ENCODE results near the gene IL12RB2.

Gene IL12RB2

DNA sequence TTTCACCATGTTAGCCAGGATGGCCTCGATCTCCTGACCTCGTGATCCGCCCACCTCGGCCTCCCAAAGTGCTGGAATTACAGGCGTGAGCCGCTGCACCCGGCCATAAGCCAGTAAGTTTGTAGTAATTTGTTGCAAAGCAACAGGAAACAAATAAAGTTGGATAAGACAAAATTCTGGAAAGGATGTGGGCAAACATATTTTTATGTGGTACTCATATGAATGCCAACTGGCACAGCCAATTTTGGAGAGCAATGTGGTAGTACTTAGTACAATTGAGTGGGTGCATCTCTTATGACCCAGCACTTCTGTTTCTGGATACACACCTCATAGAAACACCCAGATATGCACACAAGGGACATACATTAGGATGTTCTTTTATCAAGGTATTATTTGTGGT, 8.4 kb upstream of the IL12RB2 start:
- Histone ChIP-seq H3K79me2 (ENCODE audit: insufficient read depth, low read length) (no peaks in the 10 kb centered on the region), H3K27ac (ENCODE audit: low read depth, low read length, poor library complexity, severe bottlenecking) (no peak overlapping the region), H3K4me1 (ENCODE audit: insufficient read depth, low read length, severe bottlenecking) (no peaks in the 10 kb centered on the region)

DNA sequence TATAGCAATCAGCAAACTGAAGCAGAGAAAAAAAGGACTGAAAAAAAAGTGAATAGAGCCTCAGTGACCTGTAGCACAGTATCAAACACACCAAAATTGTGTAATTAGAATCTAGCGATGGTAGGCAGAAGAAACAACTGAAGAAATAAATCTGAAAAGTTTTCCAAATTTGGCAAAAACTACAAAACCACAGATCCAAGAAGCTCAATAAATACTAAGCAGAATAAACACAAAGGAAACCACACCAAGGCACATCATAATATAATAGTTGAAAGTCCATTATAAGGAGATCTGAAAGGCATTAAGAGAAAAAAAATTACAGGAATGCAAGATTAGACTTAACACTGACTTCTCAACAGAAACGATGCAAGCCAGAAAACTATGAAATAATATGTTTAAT, 7.1 kb upstream of the IL12RB2 start:
- H4K20me1 ChIP-seq (ENCODE audit: insufficient read depth, low read length): no peaks in the 10 kb centered on the region
- TF ChIP-seq EZH2 (IDR thresholded peaks at IDR 0.05; ENCODE audit: borderline replicate concordance, low read length) (no peak), CTCF (IDR thresholded peaks at IDR 0.05; ENCODE audit: low read length) (no peak)
- no peak overlapping the region for H3K27ac ChIP-seq (ENCODE audit: low read depth, low read length, poor library complexity, severe bottlenecking)
- no peaks in the 10 kb centered on the region for H3K9me3 ChIP-seq (ENCODE audit: low read length)
- H3K36me3 ChIP-seq (ENCODE audit: insufficient read depth, low read length): no peaks in the 10 kb centered on the region
- H3K4me1 ChIP-seq (ENCODE audit: insufficient read depth, low read length, severe bottlenecking): no peaks in the 10 kb centered on the region
- H3K4me3 ChIP-seq (ENCODE audit: low read depth, low read length, poor library complexity, severe bottlenecking): no peak overlapping the region
- no peaks in the 10 kb centered on the region for H3F3A ChIP-seq (ENCODE audit: insufficient read depth, low read length)
- no peak overlapping the region for H2AFZ ChIP-seq (ENCODE audit: low read length)
- H3K27me3 ChIP-seq (ENCODE audit: insufficient read depth, low read length): no peaks in the 10 kb centered on the region
- H3K4me2 ChIP-seq (ENCODE audit: low read length): no peak overlapping the region
- no peaks in the 10 kb centered on the region for H3K9me2 ChIP-seq (ENCODE audit: low read depth, low read length)
- H3K9ac ChIP-seq (ENCODE audit: low read length): no peak overlapping the region
- H3K79me2 ChIP-seq (ENCODE audit: insufficient read depth, low read length): no peaks in the 10 kb centered on the region

More for the DNA sequence above, 8.4 kb upstream of the IL12RB2 start:
- Histone ChIP-seq H3K4me3 (ENCODE audit: low read depth, low read length, poor library complexity, severe bottlenecking) (no peak overlapping the region), H3K9ac (ENCODE audit: low read length) (no peak overlapping the region), H2AFZ (ENCODE audit: low read length) (no peak overlapping the region), H3F3A (ENCODE audit: insufficient read depth, low read length) (no peaks in the 10 kb centered on the region), H3K27me3 (ENCODE audit: insufficient read depth, low read length) (no peaks in the 10 kb centered on the region), H4K20me1 (ENCODE audit: insufficient read depth, low read length) (no peaks in the 10 kb centered on the region), H3K4me2 (ENCODE audit: low read length) (no peak overlapping the region), H3K36me3 (ENCODE audit: insufficient read depth, low read length) (no peaks in the 10 kb centered on the region), H3K9me2 (ENCODE audit: low read depth, low read length) (no peaks in the 10 kb centered on the region), H3K9me3 (ENCODE audit: low read length) (no peaks in the 10 kb centered on the region)
- TF ChIP-seq EZH2 (IDR thresholded peaks at IDR 0.05; ENCODE audit: borderline replicate concordance, low read length) (no peak), CTCF (IDR thresholded peaks at IDR 0.05; ENCODE audit: low read length) (no peak)

GRCh38 chr1:67304023-67304422, 3.6 kb upstream of the IL12RB2 start:
- Histone ChIP-seq H3K9me3 (ENCODE audit: low read length) (no peaks in the 10 kb centered on the region), H3K79me2 (ENCODE audit: insufficient read depth, low read length) (no peaks in the 10 kb centered on the region), H3K4me2 (ENCODE audit: low read length) (no peak overlapping the region)

More at GRCh38 chr1:67304023-67304422, 3.6 kb upstream of the IL12RB2 start:
- Histone ChIP-seq H3K4me3 (ENCODE audit: low read depth, low read length, poor library complexity, severe bottlenecking) (no peak overlapping the region), H3K36me3 (ENCODE audit: insufficient read depth, low read length) (no peaks in the 10 kb centered on the region), H3K9me2 (ENCODE audit: low read depth, low read length) (no peaks in the 10 kb centered on the region), H2AFZ (ENCODE audit: low read length) (no peak overlapping the region), H3F3A (ENCODE audit: insufficient read depth, low read length) (no peaks in the 10 kb centered on the region), H3K27me3 (ENCODE audit: insufficient read depth, low read length) (no peaks in the 10 kb centered on the region), H3K9ac (ENCODE audit: low read length) (no peak overlapping the region), H3K27ac (ENCODE audit: low read depth, low read length, poor library complexity, severe bottlenecking) (no peak overlapping the region), H4K20me1 (ENCODE audit: insufficient read depth, low read length) (no peaks in the 10 kb centered on the region), H3K4me1 (ENCODE audit: insufficient read depth, low read length, severe bottlenecking) (no peaks in the 10 kb centered on the region)
- TF ChIP-seq EZH2 (IDR thresholded peaks at IDR 0.05; ENCODE audit: borderline replicate concordance, low read length) (no peak), CTCF (IDR thresholded peaks at IDR 0.05; ENCODE audit: low read length) (no peak)
